Uterus (tissue), 4 donors: ENCODE data around the gene SMIM27. TPM values are rescaled to one million over a fixed set of nuclear protein-coding genes. Genes with fewer than 3 reads are reported as not detected.
"Not testable (repeated sequence)": the region's sequence is repeated elsewhere in the genome, so short reads cannot be mapped to it uniquely, and the experiment has no call there.

Experiments used
- DNase-seq, 2 donors: peaks; one replicate each; pipeline ENCODE4 v3.0.0-alpha.2; 2019 to 2020
- H3K27ac ChIP-seq, 2 donors: fragments of 200-600 bp; sonication (generic); 1 replicate in 1 of 2; 2 replicates in 1 of 2; pipeline ENCODE4 v1.5.1; 2016 to 2018
- H3K27me3 ChIP-seq, 2 donors: fragments of 200-600 bp; sonication (generic); one replicate each; pipeline ENCODE4 v1.5.1; 2018 to 2019; ENCODE audit warnings: control low read depth in 1 of 2
- H3K36me3 ChIP-seq, 2 donors: fragments of 200-600 bp; sonication (generic); one replicate each; pipeline ENCODE4 v1.5.1; 2019; ENCODE audit warnings: control low read depth in 1 of 2
- H3K4me1 ChIP-seq, 2 donors: fragments of 200-600 bp; sonication (generic); one replicate each; pipeline ENCODE4 v1.5.1; 2018 to 2019; ENCODE audit warnings: control low read depth in 1 of 2
- H3K4me3 ChIP-seq, 2 donors: fragments of 200-600 bp; sonication (generic); 1 replicate in 1 of 2; 2 replicates in 1 of 2; pipeline ENCODE4 v1.5.1; 2018 to 2019; ENCODE audit warnings: mild to moderate bottlenecking in 1 of 2
- H3K9me3 ChIP-seq, 2 donors: fragments of 200-600 bp; sonication (generic); one replicate each; pipeline ENCODE4 v1.5.1; 2019; ENCODE audit warnings: control low read depth in 1 of 2
- CTCF ChIP-seq, 4 experiments: fragments of 200-600 bp in 2 of 4; fragments of 450-650 bp in 2 of 4; sonication (generic) in 2 of 4; IDR thresholded peaks; one replicate each; pipeline ENCODE4 v1.5.1; 2016 to 2019; ENCODE audit warnings: antibody characterized with exemption in 4 of 4, mild to moderate bottlenecking in 2 of 4, moderate library complexity in 1 of 4
- POLR2A ChIP-seq, 2 donors: fragments of 450-650 bp; IDR thresholded peaks; one replicate each; pipeline ENCODE4 v1.6.1; 2016; ENCODE audit warnings: antibody characterized with exemption in 2 of 2, mild to moderate bottlenecking in 1 of 2, moderate library complexity in 1 of 2
- intact Hi-C: fragments of 100-400 bp; cut with DNase I; formaldehyde crosslinking; loops from one replicate; pipeline ENCODE4 v1.15.1; 2023; ENCODE audit warnings: low total_unique reads
- total RNA-seq, 4 donors: library from RNA; depleted of rRNA in 3 of 4; stranded (reverse); fragments of >200 nt in 3 of 4; gene quantifications; one replicate each; pipeline versions ENCODE4 v1.1.0 to v1.2.4, GENCODE V29; 2014 to 2023
- donor health status: DM: yes; HTN: yes; CAD: no.

SMIM27 gene
- total RNA-seq, 4 donors from 2014 or later: 1.7 to 8.1 TPM; not detected in 2

- Histone ChIP-seq H3K27ac (no peak overlapping the region), H3K27me3 (no peaks in the 10 kb centered on the region), H3K9me3 (no peaks in the 10 kb centered on the region), H3K36me3 (no peaks in the 10 kb centered on the region), H3K4me3 (no peak overlapping the region), H3K4me1 (no peaks in the 10 kb centered on the region)
- no peak for DNase-seq
- TF ChIP-seq POLR2A (IDR thresholded peaks at IDR 0.05): no peak
- no peak for TF ChIP-seq CTCF (IDR thresholded peaks at IDR 0.05)
- intact Hi-C loops: no loop called here
Observed at GRCh38 chr9:32518276-32518675, 33.9 kb upstream of the SMIM27 start.

- Histone ChIP-seq H3K9me3 (no peaks in the 10 kb centered on the region), H3K36me3 (no peaks in the 10 kb centered on the region), H3K4me3 (no peak overlapping the region), H3K27me3 (no peaks in the 10 kb centered on the region), H3K27ac (no peak overlapping the region), H3K4me1 (peaks cover 0 to 3% of the 10 kb centered on the region in 2 donors)
- TF ChIP-seq POLR2A (IDR thresholded peaks at IDR 0.05) (no peak), CTCF (IDR thresholded peaks at IDR 0.05) (no peak)
- no peak for DNase-seq
- intact Hi-C loops: no loop called here
Observed at GRCh38 chr9:32523910-32524309, 28.2 kb upstream of the SMIM27 start.

GRCh38 chr9:32524558-32524891 lies 27.6 kb upstream of the SMIM27 start:
- intact Hi-C loops, H3K36me3 ChIP-seq, DNase-seq, H3K27me3 ChIP-seq, H3K9me3 ChIP-seq, H3K4me1 ChIP-seq: not testable (repeated sequence)
- H3K4me3 ChIP-seq: peak overlapping the region; percentile 54 to 77
- H3K27ac ChIP-seq: peak overlapping the region in 1 of 2 donors; percentile 98

GRCh38 chr9:32524892-32525708 lies 27.0 kb upstream of the SMIM27 start:
- H3K27ac ChIP-seq: peak overlapping the region; percentile 77 to 98
- TF ChIP-seq CTCF (IDR thresholded peaks at IDR 0.05) (no peak), POLR2A (IDR thresholded peaks at IDR 0.05) (no peak)
- H3K9me3 ChIP-seq: no peaks in the 10 kb centered on the region
- intact Hi-C loops: no loop called here
- peak overlapping the region; percentile 54 to 77 for H3K4me3 ChIP-seq
- no peaks in the 10 kb centered on the region for H3K36me3 ChIP-seq
- peaks cover 0 to 3% of the 10 kb centered on the region in 2 donors for H3K4me1 ChIP-seq
- H3K27me3 ChIP-seq: no peaks in the 10 kb centered on the region
- DNase-seq: peak in 1 of 2 donors; percentile 16

GRCh38 chr9:32525709-32526030 lies 26.5 kb upstream of the SMIM27 start:
- Histone ChIP-seq H3K4me3 (peak overlapping the region; percentile 54 to 77), H3K36me3 (no peaks in the 10 kb centered on the region), H3K27me3 (no peaks in the 10 kb centered on the region), H3K9me3 (no peaks in the 10 kb centered on the region), H3K4me1 (peaks cover 0 to 3% of the 10 kb centered on the region in 2 donors), H3K27ac (peak overlapping the region; percentile 77 to 98)
- intact Hi-C loops: no loop called here
- DNase-seq: no peak
- TF ChIP-seq POLR2A (IDR thresholded peaks at IDR 0.05) (no peak), CTCF (IDR thresholded peaks at IDR 0.05) (no peak)
